Body of pancreas (tissue), 4 donors: ENCODE measurements around the gene HNRNPA2B1. TPM values are rescaled to one million over a fixed set of nuclear protein-coding genes. Genes with fewer than 3 reads are reported as not detected.
"Not testable (repeated sequence)": the region's sequence is repeated elsewhere in the genome, so short reads cannot be mapped to it uniquely, and the experiment has no call there.

ENCODE experiments used
- ATAC-seq: fragments of 150-250 bp; one replicate; pipeline ENCODE4 v1.9.1; 2016
- DNase-seq, 4 donors: peaks; one replicate each; pipeline ENCODE4 v3.0.0-alpha.2; 2019
- H3K27ac ChIP-seq, 4 donors: fragments of 200-600 bp; sonication (generic); 1 replicate in 3 of 4; 2 replicates in 1 of 4; pipeline versions ENCODE4 v1.5.1 to v1.6.1; 2016 to 2019; ENCODE audit warnings: mild to moderate bottlenecking in 1 of 4, mixed read lengths in 1 of 4, moderate library complexity in 1 of 4
- H3K27me3 ChIP-seq, 2 donors: fragments of 200-600 bp; sonication (generic); one replicate each; pipeline ENCODE4 v1.6.0; 2016; ENCODE audit warnings: mild to moderate bottlenecking in 1 of 2
- H3K36me3 ChIP-seq, 2 donors: fragments of 200-600 bp; sonication (generic); replicated peaks in 1 of 2; 2 replicates each; pipeline ENCODE4 v1.5.1; 2016; ENCODE audit warnings: low read depth in 2 of 2; ENCODE audit not compliant: insufficient read depth in 1 of 2
- H3K4me1 ChIP-seq: fragments of 200-600 bp; sonication (generic); one replicate; pipeline ENCODE4 v1.6.0; 2016
- H3K4me3 ChIP-seq, 2 donors: fragments of 200-600 bp; sonication (generic); 1 replicate in 1 of 2; 2 replicates in 1 of 2; pipeline ENCODE4 v1.5.1; 2016 to 2019
- H3K9me3 ChIP-seq, 3 donors: fragments of 200-600 bp; sonication (generic); 1 replicate in 2 of 3; 2 replicates in 1 of 3; pipeline ENCODE4 v1.5.1; 2016
- CTCF ChIP-seq, 7 experiments: fragments of 450-650 bp in 4 of 7; fragments of 200-600 bp in 3 of 7; sonication (generic) in 3 of 7; IDR thresholded peaks; one replicate each; pipeline ENCODE4 v1.5.1; 2016 to 2019; ENCODE audit warnings: antibody characterized with exemption in 7 of 7
- POLR2A ChIP-seq, 3 donors: fragments of 450-650 bp; IDR thresholded peaks; one replicate each; pipeline ENCODE4 v1.6.1; 2016; ENCODE audit warnings: antibody characterized with exemption in 3 of 3, mild to moderate bottlenecking in 2 of 3
- WGBS, 2 donors: methylation state at CpG; one replicate each; pipeline ENCODE4 v1.1.5; 2017; 5-methylcytosine and 5-hydroxymethylcytosine counted together
- intact Hi-C: fragments of 100-400 bp; cut with DNase I; formaldehyde crosslinking; loops from one replicate; pipeline ENCODE4 v1.15.1; 2023
- total RNA-seq, 2 donors: library from RNA; depleted of rRNA; stranded (reverse); fragments of >200 nt; gene quantifications; one replicate each; pipeline ENCODE4 v1.1.0, GENCODE V29; 2016

Gene HNRNPA2B1
- total RNA-seq, 2 donors from 2014 or later: 158 to 306 TPM

GRCh38 chr7:26151953-26152781, 48.4 kb downstream of the HNRNPA2B1 start, which contains the start of gene NFE2L3:
Gene NFE2L3, plus strand, starts transcription at chr7:26152198. Its CDS starts 301 bp downstream, at chr7:26152499.
- Histone ChIP-seq H3K4me3 (peak within 1 kb of the TSS; percentile 5 to 44), H3K27me3 (no peaks in the 10 kb centered on the region), H3K36me3 (no peaks in the 10 kb centered on the region), H3K9me3 (no peaks in the 10 kb centered on the region), H3K4me1 (peaks cover 42% of the 10 kb centered on the region), H3K27ac (peak within 1 kb of the TSS in 2 of 4 donors; percentile 14 to 41)
- intact Hi-C loops: no loop called here
- TF ChIP-seq POLR2A (IDR thresholded peaks at IDR 0.05): peak in 2 of 3 donors; percentile 36 to 49
- peak in 6 of 7 experiments; percentile 14 to 54 (median 32) for TF ChIP-seq CTCF (IDR thresholded peaks at IDR 0.05)
- ATAC-seq (peak; percentile 94), DNase-seq (peak; percentile 87 to 93 (median 88))
- 1 to 8% methylated on average over 3 to 89 of the region's 95 CpGs for WGBS, 2 donors

- DNase-seq (no peak), ATAC-seq (no peak)
- Histone ChIP-seq H3K4me1 (peaks cover 39% of the 10 kb centered on the region), H3K36me3 (no peaks in the 10 kb centered on the region), H3K27me3 (no peaks in the 10 kb centered on the region), H3K27ac (peak overlapping the region in 2 of 4 donors; percentile 14 to 41), H3K4me3 (no peak overlapping the region), H3K9me3 (no peaks in the 10 kb centered on the region)
- 62 to 71% methylated on average over 10 of the region's 10 CpGs for WGBS, 2 donors
- intact Hi-C loops: no loop called here
- no peak for TF ChIP-seq CTCF (IDR thresholded peaks at IDR 0.05)
- TF ChIP-seq POLR2A (IDR thresholded peaks at IDR 0.05): no peak
These were observed 48.9 kb downstream of the HNRNPA2B1 start for GRCh38 chr7:26151650-26151952.

GRCh38 chr7:26151096-26151495, 49.5 kb downstream of the HNRNPA2B1 start:
- Histone ChIP-seq H3K36me3 (no peaks in the 10 kb centered on the region), H3K9me3 (no peaks in the 10 kb centered on the region), H3K4me3 (no peak overlapping the region), H3K27me3 (no peaks in the 10 kb centered on the region), H3K4me1 (peaks cover 35% of the 10 kb centered on the region), H3K27ac (no peak overlapping the region)
- no peak for ATAC-seq
- intact Hi-C loops: no loop called here
- WGBS, 2 donors: 57 to 60% methylated on average over 5 of the region's 5 CpGs
- TF ChIP-seq CTCF (IDR thresholded peaks at IDR 0.05) (no peak), POLR2A (IDR thresholded peaks at IDR 0.05) (no peak)
- no peak for DNase-seq

- intact Hi-C loops: no loop called here
- no peaks in the 10 kb centered on the region for H3K27me3 ChIP-seq
- H3K4me3 ChIP-seq: no peak overlapping the region
- no peaks in the 10 kb centered on the region for H3K36me3 ChIP-seq
- DNase-seq: no peak
- no peak for ATAC-seq
- peaks cover 19% of the 10 kb centered on the region for H3K4me1 ChIP-seq
- H3K27ac ChIP-seq: no peak overlapping the region
- TF ChIP-seq CTCF (IDR thresholded peaks at IDR 0.05) (no peak), POLR2A (IDR thresholded peaks at IDR 0.05) (no peak)
- WGBS, 2 donors: 100% methylated on average over 1 of the region's 1 CpG
- H3K9me3 ChIP-seq: no peaks in the 10 kb centered on the region
These were observed 51.1 kb downstream of the HNRNPA2B1 start for GRCh38 chr7:26149391-26149977.

GRCh38 chr7:26148307-26148700, 52.2 kb downstream of the HNRNPA2B1 start:
- DNase-seq, H3K27me3 ChIP-seq, H3K4me1 ChIP-seq, H3K9me3 ChIP-seq, intact Hi-C loops, ATAC-seq, H3K36me3 ChIP-seq, H3K27ac ChIP-seq, H3K4me3 ChIP-seq: not testable (repeated sequence)
- 68 to 80% methylated on average over 11 to 12 of the region's 29 CpGs for WGBS, 2 donors

- 94 to 100% methylated on average over 1 to 32 of the region's 43 CpGs for WGBS, 2 donors
These were observed 52.8 kb downstream of the HNRNPA2B1 start for GRCh38 chr7:26147646-26148306.

More at GRCh38 chr7:26147646-26148306, 52.8 kb downstream of the HNRNPA2B1 start:
- H3K9me3 ChIP-seq, ATAC-seq, H3K4me3 ChIP-seq, H3K36me3 ChIP-seq, H3K27me3 ChIP-seq, DNase-seq, H3K27ac ChIP-seq, intact Hi-C loops, H3K4me1 ChIP-seq: not testable (repeated sequence)
